GM18517 (cell line): Measurements from ENCODE around the gene TBC1D16.
"Not testable (repeated sequence)": the region's sequence is repeated elsewhere in the genome, so short reads cannot be mapped to it uniquely, and the experiment has no call there.

ENCODE experiments used
- ATAC-seq: cut with Tn5 transposase; IDR thresholded peaks from one replicate; pipeline ENCODE4 v1.9.1; 2021; ENCODE audit warnings: mild to moderate bottlenecking, moderate library complexity; ENCODE audit not compliant: unreplicated experiment

The TBC1D16 gene

GRCh38 chr17:80006339-80006720 is 29.3 kb downstream of the TBC1D16 start:
- no peak for ATAC-seq

- no peak for ATAC-seq
These were observed 30.0 kb downstream of the TBC1D16 start for GRCh38 chr17:80005360-80006338.

- no peak for ATAC-seq
These were observed 31.7 kb downstream of the TBC1D16 start for GRCh38 chr17:80003969-80004368.

GRCh38 chr17:80002690-80003490 is 32.8 kb downstream of the TBC1D16 start:
- ATAC-seq: no peak

GRCh38 chr17:80002070-80002641 is 33.5 kb downstream of the TBC1D16 start:
- ATAC-seq: no peak

- no peak for ATAC-seq
These were observed 34.5 kb downstream of the TBC1D16 start for GRCh38 chr17:80000981-80001775.

GRCh38 chr17:80000136-80000535 is 35.5 kb downstream of the TBC1D16 start:
- ATAC-seq: no peak

GRCh38 chr17:79997011-79997660 is 38.5 kb downstream of the TBC1D16 start:
- no peak for ATAC-seq

- ATAC-seq: no peak
These were observed 39.4 kb downstream of the TBC1D16 start for GRCh38 chr17:79996291-79996690.

GRCh38 chr17:79995696-79996095 is 40.0 kb downstream of the TBC1D16 start:
- no peak for ATAC-seq

GRCh38 chr17:79994602-79995001 is 41.1 kb downstream of the TBC1D16 start:
- ATAC-seq: no peak

- ATAC-seq: not testable (repeated sequence)
These were observed 41.5 kb downstream of the TBC1D16 start for GRCh38 chr17:79994228-79994569.

GRCh38 chr17:79993390-79994227 is 42.1 kb downstream of the TBC1D16 start:
- no peak for ATAC-seq

GRCh38 chr17:79992649-79993389 is 42.9 kb downstream of the TBC1D16 start:
- no peak for ATAC-seq

- ATAC-seq: no peak
These were observed 43.6 kb downstream of the TBC1D16 start for GRCh38 chr17:79991924-79992648.

GRCh38 chr17:79991140-79991923 is 44.3 kb downstream of the TBC1D16 start:
- no peak for ATAC-seq

GRCh38 chr17:79990704-79991103 is 45.0 kb downstream of the TBC1D16 start:
- no peak for ATAC-seq
